GM18870 (cell line): ENCODE measurements around the gene FREY1.

Source experiments
- ATAC-seq: cut with Tn5 transposase; IDR thresholded peaks from one replicate; pipeline ENCODE4 v1.9.1; 2021; ENCODE audit warnings: moderate library complexity; ENCODE audit not compliant: unreplicated experiment

Gene FREY1

DNA sequence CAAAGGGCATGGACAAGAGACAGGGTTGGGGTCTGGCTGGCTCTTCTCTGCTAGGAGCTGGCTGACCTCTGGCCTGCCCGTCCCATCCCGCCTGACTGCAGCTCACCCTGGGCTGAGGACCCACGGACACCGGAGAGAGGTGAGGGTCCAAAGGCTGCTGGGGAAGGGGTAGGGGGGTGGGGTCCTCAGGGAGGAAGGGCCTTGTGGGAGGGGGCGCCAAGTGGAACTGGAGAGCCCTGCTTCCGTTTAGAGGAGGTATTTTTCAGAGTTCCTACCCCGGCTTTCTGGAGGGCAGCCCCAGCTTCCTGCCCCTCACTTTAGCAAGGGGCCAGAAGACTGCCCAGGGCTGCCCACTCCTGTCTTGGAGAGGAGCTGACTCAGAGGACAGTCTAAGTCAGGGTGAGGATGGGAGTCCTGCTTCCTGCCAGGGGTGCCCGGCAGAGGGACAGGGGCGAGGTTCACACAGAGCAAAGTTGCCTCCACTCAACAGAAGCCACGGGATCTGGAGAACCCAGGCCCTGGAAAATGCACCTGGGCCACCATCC is 22.5 kb upstream of the FREY1 start:
- ATAC-seq = no peak

DNA sequence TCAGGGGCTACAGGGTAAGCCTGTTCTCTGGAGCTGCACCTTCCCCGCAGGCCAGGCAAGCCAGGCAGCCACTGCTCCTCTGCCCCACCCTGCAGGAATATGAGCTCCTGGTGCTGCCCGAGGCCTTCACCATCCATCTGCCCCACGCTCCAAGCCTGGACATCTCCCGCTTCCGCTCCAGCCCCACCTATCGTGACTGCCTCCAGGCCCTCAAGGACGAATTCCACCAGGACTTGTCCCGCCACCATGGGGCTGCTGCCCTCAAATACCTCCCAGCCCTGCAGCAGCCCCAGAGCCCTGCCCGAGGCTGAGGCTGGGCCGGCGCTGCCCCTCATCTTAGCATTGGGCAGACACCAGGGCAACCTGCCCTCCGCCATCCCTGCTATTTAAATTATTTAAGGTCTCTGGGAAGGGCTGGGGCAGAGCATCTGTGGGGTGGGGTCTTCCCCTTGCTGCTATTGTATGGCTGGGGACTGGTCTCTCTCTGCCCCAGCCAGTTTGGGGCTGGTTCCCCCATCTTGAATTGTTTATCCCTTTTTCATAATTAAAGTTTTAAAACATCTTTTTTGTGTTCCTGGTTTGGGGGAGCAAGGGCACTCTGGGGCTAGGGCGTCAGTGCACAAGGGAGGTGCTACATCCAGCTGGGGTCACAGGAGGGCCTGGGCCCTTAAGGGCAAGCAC is 21.6 kb upstream of the FREY1 start:
- no peak for ATAC-seq

DNA sequence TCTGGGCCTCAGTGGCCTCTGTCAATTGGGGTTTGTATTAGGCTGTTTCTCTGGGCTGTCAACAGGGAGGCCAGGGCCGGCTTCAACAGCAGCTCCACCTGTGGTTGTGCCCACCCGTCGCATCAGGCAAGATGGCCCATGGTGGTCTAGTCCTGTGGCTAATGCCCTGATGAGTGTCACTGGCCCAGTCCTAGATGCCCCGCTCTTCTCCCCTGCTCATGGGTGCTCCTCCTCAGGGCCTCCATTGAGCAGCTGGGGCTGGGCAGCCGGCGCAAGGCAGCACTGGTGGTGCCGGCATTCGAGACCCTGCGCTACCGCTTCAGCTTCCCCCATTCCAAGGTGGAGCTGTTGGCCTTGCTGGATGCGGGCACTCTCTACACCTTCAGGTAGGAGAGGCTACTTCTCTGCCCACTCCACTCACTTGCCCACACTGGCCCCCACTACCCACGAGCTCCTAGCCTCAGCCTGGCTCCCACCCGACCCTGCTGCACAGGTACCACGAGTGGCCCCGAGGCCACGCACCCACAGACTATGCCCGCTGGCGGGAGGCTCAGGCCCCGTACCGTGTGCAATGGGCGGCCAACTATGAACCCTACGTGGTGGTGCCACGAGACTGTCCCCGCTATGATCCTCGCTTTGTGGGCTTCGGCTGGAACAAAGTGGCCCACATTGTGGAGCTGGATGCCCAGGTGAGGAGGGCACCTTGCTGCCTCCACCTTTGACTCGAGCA is 20.8 kb upstream of the FREY1 start:
- no peak for ATAC-seq

DNA sequence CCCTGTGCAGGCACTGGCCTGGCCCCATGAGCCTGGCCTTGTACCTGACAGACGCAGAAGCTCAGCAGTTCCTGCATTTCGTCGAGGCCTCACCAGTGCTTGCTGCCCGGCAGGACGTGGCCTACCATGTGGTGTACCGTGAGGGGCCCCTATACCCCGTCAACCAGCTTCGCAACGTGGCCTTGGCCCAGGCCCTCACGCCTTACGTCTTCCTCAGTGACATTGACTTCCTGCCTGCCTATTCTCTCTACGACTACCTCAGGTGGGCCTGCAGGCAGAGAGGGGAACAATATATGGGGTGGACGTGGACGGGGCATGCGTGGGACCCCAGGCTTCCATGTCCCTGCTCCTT is 20.2 kb upstream of the FREY1 start:
- ATAC-seq = no peak

DNA sequence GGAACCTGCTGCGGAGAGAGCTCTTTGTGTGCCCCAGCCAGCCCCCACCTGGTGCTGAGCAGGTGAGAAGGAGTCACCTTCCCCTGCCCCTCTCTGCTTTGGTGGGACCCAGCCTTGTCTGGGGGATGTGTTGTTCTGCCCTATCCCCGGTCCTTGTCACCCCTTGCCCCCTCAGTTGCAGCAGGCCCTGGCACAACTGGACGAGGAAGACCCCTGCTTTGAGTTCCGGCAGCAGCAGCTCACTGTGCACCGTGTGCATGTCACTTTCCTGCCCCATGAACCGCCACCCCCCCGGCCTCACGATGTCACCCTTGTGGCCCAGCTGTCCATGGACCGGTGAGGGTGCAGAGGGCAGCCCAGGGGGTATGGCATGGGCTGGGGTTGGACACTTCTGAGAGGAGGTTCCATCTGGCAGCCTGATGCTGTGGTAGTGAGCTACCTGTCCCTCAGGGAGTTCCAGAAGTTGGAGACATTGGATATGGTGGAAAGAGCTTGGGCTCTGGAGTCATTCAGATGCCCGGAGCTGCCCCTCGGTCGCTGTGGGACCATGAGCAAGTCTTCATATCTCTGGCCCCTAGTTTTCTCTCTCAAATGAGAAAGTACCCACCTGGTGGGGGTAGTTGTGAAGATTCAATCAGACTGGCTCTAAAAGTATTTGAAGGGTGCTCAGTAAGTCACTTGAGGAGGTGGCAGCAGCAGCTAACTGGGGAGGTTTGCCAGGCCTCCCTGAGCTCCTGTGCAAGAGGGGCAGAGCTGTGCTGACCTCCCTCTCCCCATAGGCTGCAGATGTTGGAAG is 19.7 kb upstream of the FREY1 start:
- no peak for ATAC-seq

DNA sequence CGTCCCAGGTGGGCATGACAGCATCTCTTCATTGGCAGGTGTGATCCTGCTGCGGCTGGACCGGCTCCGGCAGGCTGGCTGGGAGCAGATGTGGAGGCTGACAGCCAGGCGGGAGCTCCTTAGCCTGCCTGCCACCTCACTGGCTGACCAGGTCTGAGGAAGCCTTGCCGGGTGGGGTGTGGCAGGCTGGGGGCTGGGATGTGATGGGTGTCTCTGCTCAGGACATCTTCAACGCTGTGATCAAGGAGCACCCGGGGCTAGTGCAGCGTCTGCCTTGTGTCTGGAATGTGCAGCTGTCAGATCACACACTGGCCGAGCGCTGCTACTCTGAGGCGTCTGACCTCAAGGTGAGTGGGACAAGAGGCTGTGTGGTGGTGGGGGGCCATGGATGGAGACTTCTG is 18.9 kb upstream of the FREY1 start:
- ATAC-seq = no peak

DNA sequence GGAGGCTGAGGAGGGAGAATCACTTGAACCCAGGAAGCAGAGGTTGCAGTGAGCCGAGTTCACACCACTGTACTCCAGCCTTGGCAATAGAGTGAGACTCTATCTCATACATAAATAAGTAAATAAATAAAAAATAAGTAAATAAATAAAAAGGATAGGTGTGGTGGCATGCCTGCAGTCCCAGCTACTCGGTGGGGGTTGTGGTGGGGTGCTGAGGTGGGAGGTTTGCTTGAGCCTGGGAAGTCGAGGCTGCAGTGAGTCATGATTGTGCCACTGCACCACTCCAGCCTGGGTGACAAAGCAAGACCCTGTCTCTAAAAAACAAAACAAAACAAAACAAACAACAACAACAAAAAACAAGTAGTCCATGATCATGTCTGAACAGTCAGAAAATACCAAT is 18.5 kb upstream of the FREY1 start:
- no peak for ATAC-seq

DNA sequence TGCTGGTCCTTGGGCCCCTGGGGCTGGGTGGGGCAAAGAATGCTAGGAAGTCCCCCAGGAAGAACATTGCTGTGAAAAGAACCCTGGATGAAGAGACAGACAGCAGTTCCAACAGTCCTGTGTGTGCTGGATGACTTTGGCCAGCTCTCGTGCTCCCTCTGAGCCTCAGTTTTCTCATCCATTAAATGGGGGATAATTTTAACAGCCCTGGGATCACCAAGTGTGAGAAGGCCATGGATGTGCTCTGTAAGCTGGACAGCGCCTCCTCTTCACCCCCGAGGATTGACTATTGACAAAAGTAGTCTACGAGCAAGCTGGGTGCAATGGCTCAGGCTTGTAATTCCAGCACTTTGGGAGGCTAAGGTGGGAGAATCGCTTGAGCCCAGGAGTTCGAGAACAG is 17.9 kb upstream of the FREY1 start:
- ATAC-seq = no peak

DNA sequence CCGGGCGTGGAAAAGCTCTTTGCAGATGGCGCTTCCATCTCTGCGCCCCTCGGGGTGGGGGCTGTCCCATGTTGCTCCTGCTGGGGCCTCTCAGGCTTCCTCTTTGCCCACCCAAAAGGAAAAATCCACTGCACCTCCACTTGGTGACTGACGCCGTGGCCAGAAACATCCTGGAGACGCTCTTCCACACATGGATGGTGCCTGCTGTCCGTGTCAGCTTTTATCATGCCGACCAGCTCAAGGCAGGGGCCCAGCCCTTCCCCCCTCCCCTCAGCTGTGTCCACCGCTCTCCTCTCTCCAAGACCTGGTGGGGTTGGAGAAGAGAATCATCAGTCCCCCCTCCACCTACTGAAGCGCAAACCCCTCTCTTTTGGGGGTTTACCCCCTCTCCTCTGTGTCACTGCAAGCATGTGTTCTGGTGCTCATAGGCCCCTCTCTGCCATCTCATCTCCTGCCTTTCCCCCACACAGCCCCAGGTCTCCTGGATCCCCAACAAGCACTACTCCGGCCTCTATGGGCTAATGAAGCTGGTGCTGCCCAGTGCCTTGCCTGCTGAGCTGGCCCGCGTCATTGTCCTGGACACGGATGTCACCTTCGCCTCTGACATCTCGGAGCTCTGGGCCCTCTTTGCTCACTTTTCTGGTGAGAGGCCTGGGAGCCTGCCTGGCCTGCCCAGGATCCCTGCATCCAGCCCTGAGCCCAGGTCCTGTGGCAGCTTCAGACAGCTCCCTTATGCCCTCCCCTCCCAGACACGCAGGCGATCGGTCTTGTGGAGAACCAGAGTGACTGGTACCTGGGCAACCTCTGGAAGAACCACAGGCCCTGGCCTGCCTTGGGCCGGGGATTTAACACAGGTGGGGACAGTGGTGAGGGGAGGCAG is 17.2 kb upstream of the FREY1 start:
- no peak for ATAC-seq

DNA sequence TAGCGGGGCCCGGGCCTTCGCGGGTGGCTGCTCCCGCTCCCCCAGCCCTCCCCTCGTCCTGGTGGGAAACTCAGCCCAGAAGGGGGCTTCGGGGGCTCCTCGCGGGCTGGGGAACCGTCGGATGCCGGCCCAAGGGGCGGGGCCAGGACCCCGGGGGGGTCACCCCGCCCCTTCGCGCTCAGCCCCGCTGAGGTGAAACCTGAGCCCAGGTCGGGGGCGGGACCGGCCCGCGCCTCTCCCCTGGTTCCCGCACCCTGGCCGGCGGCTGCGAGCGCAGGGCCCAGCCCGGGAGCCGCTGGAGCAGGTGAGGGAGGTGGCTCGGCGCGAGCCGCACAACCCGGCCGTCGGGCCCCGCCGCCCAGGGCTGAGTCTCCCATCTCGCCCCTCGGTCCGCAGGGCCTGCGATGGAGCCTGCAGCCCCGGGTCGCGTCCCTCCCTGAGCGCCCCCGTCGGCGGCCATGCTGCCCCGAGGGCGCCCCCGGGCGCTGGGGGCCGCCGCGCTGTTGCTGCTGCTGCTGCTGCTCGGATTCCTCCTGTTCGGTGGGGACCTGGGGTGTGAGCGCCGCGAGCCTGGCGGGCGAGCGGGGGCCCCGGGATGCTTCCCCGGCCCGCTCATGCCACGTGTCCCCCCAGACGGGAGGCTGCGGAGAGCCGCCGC is 15.5 kb upstream of the FREY1 start, which contains the start of gene LARGE2:
LARGE2 (plus strand) TSS at position 232 of the 658 bp plus-strand sequence; CDS start at position 459, 227 bp downstream.
- ATAC-seq = no peak

DNA sequence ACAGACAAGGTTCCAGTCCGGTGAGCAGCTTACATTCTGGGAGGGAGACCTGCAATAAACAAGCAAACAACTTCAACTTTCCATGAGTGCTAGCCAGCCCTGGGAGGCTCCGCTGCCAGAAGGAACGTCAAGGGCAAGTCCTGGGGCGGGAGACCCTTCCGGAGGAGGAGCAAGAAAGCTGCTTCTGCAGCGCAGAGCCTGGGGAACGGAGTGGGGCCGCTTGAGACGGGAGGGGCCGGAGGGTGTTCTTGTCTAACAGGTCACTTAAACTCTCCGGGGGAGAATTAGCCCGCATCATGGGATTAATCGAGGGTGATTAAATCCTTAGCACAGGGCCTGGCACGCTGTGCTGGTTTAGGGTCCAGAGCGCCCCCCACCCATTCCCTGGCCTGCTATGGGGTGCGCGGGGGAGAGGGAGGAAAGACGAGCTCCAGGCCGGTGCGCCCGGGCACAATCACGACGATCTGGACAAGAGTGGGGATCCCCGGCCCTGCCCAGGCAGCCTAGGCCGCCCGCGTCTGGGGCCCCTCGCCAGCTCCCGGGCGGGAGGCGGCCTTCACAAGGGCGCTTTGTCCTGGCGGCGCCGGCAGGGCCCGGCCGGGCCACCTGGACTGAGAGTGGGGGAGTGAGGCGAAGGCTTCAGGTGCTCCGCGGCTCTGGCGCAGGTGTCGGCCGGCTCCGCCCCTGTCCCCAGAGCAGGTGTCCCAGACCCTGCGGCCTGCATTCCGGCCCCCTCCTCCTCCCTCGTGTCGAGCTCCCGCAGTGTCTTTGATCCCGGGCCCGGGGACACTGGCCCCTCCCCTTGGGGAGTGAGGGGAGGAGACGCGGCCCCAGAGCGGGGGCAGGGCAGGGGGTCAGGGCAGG is 14.7 kb upstream of the FREY1 start:
- no peak for ATAC-seq

DNA sequence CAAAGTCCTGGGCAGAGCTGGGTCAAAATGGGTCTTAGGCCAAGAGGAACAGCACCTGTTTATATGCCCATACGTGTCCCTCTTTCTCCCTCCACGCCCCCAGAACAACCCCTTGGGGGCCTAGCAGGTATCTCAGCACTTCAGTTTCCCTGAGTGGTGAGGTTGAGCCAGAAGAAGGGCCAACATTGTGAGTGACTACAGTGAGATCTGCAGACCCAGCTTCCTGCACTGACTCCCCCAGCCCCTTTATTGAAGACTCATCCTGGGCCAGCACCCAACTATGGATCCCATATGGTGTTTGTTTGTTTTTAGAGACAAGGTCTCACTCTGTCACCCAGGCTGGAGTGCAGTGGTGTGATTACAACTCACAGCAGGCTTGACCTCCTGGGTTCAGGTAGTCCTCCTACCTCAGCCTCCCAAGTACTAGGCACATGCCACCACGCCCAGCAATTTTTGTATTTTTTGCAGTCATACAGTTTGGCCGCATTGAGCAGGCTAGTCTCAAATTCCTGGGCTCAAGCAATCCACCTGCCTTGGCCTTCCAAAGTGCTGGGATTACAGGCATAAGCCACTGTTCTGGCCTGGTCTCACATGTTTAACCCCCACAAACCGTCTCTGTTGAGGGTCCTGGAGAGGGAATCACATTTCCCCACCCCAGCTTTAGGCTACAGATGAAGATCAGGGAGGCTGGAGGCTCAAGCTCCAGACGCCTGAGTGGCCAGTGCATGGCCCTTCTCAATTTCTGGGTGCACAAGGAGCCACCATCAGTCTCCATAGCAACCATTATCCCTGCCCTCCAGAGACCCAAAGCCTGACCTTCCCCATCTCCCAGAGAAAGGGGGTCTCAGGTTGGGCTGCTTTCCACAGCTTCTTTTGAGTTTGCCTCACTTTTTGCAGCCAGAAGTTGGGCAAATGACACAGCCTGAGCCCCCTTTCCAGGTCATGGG is 13.7 kb upstream of the FREY1 start:
- ATAC-seq = no peak

DNA sequence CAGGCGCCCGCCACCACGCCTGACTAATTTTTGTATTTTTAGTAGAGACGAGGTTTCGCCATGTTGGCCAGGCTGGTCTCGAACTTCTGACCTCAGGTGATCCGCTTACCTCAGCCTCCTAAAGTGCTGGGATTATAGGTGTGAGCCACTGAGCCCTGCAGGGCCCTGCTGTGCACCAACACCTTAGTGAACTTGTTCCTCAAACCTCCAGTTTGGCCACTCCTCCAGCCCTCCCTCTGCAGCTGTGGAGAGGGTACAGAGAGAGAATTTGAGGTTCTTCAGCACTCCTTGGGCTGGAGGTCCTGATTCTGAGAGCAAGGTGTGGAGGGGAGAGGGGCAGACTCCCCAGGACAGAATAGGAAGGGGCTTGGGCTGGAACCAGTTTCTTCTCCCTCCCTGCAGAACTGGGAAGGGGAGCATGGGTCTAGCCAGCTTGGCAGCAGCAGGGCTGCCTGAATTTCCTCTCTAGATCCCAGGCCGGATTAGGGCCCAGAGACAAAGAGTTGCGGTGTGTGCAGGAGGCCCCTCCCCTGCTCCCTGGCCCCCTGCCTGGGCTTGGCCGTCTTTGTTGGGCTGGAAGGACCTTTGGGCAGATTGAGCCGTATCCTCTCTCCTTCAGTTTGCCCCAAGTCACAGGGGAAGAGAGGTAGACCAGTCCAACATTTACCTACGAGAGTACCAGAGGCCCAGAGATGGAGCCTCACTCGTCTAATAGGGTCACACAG is 12.9 kb upstream of the FREY1 start:
- ATAC-seq = no peak

DNA sequence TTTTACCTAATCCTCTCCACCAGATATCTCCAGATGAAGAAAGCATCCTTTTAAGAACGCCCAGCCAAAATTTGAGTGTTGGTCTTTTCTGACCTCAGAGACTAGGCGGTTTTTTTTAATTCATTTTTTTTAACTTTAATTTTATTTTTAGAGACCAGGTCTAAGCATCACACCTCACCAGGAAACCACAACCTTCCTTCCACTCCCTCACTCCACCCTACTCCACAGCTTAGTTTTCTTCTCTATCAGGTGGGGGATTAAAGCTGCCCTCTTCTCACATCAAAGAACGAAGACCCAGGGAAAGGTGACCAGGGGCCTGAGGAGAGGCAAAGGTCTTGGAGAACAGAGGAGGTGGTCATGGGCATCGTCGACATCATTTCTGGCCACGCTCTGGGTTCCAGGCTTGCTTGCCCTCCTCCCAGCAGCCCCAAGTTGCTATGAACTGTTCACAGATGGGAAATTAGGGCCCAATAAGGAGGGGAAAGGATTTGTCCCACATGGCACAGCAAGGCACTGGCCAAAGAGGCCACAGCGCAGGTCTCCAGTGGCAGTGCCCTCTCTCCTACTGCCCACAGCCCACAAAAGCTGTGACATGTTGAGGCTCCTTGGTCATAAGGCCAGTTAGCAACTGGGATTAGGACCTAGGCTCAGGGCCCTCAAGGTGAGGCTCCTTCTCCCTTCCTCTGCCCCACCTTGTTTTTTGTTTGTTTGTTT is 12.0 kb upstream of the FREY1 start:
- no peak for ATAC-seq

DNA sequence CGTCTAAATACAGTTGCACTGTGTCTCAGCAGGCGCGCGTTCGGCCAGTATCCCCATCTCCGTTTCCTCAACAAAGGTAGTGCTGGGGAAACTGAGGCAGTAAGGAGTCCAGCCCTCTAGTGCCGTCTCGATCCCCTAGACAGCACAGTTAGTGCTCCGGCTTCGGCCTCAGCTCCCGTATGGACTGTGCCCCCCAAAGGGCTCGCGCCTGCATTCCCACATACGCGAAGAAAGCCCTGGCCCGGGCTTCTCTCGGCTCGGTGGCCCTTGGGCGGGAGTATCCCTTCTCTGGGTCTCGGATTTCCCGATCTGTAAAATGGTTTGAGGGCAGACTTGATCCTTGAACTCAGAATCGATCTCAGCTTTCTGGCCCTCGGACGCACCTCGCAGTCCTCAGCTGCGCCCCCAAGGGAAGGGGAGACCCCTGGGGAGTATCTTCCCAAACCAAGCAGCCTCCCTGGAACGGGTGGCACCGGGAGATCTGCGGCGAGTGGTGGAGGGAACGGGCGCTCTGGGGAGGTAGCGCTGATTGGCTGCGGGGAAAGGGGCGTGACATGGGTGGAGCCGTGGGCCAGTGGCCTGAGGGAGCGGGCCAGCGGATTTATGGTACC is 11.4 kb upstream of the FREY1 start:
- ATAC-seq = peak; percentile 28

DNA sequence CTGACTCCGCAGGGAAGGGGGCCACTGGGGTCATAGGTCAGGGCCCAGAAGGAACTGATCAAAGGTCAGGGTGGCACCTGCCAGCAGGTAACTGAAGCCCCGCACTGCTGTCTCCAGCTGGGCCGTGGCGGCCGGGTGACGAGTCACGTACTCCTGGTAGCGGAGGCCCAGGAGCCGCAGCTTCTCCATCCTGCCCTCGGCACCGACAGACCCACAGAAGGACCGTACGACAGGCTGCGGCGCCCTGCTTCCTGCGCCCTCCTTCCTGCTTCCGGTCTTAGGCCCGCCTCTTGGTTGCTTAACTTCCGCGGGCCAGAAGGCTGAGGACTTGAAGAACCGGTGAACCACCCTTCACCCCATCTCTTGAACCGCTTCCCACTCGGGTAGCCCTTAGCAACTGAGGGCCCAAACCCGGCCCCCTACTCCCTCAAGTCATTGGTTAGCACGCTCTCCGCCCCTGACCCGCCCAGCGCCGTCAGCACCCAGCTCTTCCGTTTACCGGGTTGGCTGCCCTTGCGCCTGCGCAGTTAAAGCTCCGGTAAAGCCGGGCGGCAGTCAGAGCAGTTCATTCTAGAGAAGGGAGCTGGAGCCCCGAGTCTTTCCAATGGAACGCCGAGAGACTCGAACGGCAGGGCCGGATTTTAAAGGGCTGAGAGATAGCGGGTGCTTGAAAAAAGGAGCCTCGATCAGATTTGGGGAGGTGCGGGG is 10.7 kb upstream of the FREY1 start, which contains the start of gene PEX16:
PEX16 (minus strand) TSS at position 255 of the 708 bp plus-strand sequence; CDS start at position 189, 66 bp downstream.
- peak; percentile 92 for ATAC-seq
